LHCN-M2 (cell line): ENCODE data around the gene TRIP11. TPM values are rescaled to one million over a fixed set of nuclear protein-coding genes. Genes with fewer than 3 reads are reported as not detected.
A peak's percentile ranks its signal among the peaks of the same experiment; 100 is the strongest.
"Not testable (repeated sequence)": the region's sequence is repeated elsewhere in the genome, so short reads cannot be mapped to it uniquely, and the experiment has no call there.

Source experiments
- DNase-seq: peaks from one replicate; pipeline ENCODE4 v3.0.0-alpha.2; 2012; ENCODE audit warnings: low read depth
- polyA plus RNA-seq: library from polyadenylated mRNA; unstranded; fragments of >200 nt; gene quantifications from one replicate; pipeline ENCODE4 v1.2.1, GENCODE V29; 2012; ENCODE audit warnings: missing spikeins
- total RNA-seq: library from RNA; depleted of rRNA; stranded (reverse); fragments of >200 nt; gene quantifications from 2 replicates; pipeline ENCODE4 v1.2.3, GENCODE V29; 2014; rRNA removed

TRIP11 gene
- total RNA-seq: 23.0 and 35.2 TPM in 2 replicates
- 6.3 TPM for polyA plus RNA-seq

GRCh38 chr14:92039719-92040430 is at the start of gene TRIP11:
TRIP11 (minus strand) TSS chr14:92040059; CDS start chr14:92039685, 374 bp downstream.
- DNase-seq: peak; percentile 91

- no peak for DNase-seq
Measured at GRCh38 chr14:92088494-92088893, 48.6 kb upstream of the TRIP11 start.

GRCh38 chr14:92074555-92074954 is 34.7 kb upstream of the TRIP11 start:
- DNase-seq: no peak

GRCh38 chr14:92058006-92058917 is 18.4 kb upstream of the TRIP11 start:
- no peak for DNase-seq

- DNase-seq: no peak
Measured at GRCh38 chr14:92049781-92050180, 9.9 kb upstream of the TRIP11 start.

GRCh38 chr14:92049221-92049620 is 9.4 kb upstream of the TRIP11 start:
- DNase-seq: not testable (repeated sequence)

DNA sequence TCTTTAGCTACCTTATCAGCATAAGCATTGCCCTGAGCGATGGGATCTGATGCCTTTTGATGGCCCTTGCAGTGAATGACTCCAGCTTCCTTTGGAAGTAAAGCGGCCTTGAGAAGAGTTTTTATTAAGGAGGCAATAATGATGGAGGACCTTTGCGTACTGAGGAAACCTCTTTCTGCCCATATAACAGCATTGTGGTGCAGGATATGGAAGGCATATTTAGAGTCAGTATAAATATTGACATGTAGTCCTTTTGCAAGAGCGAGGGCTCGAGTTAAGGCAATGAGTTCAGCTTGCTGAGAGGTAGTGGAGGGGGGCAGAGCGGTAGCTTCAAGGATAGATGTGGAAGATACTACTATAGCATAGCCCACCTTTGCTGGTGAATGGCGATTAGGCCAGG is 6.0 kb upstream of the TRIP11 start:
- DNase-seq: peak; percentile 4

- not testable (repeated sequence) for DNase-seq
Measured at GRCh38 chr14:92041766-92042165, 1.9 kb upstream of the TRIP11 start.

GRCh38 chr14:92041203-92041602 is 1.3 kb upstream of the TRIP11 start:
- DNase-seq: no peak

DNA sequence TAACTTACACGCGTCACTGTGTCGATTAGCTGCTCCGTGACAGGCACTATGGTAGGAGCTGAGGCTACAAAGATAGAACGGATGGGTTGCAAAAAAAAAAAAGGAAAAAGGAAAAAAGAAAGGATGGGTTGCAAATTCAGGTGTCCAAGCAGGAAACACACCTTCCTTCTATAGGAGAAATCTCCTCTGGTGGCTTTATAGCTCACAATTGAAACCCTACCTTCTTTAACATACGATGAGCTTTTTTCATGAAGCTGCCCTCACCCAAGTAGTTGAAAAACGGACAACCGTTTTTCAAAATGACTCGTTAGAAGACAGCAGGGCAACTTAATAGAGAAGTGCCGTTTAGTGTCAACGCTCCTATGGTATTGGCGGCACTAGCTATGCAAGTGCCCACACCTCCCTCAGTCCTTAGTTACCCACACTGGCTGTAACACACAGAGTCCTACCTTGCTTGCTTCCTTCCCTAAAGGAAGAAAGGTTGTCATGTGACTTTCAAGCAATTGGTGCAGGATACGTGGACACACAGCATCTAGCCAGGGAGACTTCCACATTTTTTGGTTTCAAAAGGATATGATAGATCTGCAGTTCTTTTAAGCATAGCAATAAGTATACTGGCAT is 682 bp upstream of the TRIP11 start:
- peak; percentile 32 for DNase-seq

GRCh38 chr14:92039063-92039718 is 668 bp downstream of the TRIP11 start:
- DNase-seq: peak; percentile 77

GRCh38 chr14:92037989-92038388 is 1.9 kb downstream of the TRIP11 start:
- no peak for DNase-seq

DNA sequence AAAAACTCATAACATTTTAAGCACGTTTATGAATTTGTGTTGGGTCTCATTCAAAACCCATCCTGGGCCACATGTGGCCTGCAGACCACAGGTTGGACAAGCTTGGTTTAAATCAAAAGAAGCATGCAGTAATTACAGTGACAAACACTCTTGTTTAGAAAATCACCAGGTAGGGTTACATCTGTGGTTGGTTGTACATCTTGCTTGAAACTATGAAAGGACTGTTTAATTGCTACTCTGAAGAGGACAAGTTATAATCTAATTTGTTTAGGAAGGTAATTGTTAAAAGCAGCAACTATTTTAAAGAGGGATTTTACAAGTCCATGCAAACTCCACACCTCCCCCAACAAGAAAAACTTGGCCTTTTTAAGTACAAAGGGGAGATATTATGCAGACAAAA is 4.0 kb downstream of the TRIP11 start:
- no peak for DNase-seq

GRCh38 chr14:92033906-92034687 is 5.8 kb downstream of the TRIP11 start:
- no peak for DNase-seq

- no peak for DNase-seq
Measured at GRCh38 chr14:92033433-92033832, 6.4 kb downstream of the TRIP11 start.

GRCh38 chr14:92026548-92027190 is 13.2 kb downstream of the TRIP11 start:
- no peak for DNase-seq

DNA sequence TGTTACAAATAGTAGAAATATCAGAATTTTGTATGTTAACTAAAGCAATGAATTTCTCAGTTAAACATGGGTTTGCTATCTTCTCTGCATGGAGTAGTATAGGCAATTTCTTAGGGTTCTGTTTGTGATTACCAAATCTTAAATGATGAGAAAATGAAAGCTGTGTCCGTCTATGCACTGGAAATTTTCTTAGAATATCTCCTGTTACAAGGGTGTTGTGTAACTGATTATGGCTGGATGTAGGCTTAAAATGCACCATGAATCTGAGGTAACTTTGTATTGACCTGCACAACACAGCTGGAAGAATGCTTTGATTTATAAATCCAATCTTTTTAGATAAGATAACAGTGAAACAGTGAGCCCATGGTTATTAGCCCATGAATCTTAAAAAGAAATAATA is 17.8 kb downstream of the TRIP11 start:
- no peak for DNase-seq

DNA sequence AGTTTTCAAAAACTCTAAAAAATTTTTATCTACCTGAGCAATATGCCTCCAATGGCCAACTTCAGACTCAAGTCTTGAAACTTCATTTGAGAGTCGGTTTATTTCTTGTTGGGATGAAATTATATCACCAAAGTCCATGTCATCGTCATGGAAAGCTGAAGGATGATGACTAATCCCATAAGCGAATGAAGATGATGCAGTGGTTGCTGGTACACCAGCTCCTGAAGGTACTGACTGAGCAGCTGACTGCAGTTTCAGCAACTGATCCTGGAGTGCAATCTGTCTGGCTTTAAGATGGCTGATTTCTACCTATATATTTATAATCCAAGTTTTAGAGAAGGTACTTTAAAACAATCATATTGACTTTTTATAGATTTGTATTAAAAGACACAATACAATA is 18.3 kb downstream of the TRIP11 start:
- DNase-seq: no peak

DNA sequence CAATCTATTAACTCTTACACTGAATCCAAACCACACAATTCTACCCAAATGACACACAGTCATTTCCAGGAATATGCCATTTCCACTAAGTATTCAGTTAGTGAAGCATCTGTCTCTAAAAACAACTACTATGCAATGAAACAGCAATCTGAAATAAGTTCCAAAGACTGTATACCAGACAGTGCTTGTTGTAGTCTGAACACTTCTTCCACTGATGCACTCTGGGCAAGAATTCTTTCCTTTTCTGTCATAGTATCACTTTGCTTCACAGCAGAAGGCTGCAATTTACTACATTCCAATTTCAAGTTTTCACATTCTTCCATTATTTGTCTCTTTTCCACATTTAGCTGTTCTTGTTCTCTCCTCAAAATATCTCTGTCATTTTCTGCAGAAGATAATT is 25.8 kb downstream of the TRIP11 start:
- no peak for DNase-seq

GRCh38 chr14:92012121-92012748 is 27.6 kb downstream of the TRIP11 start:
- no peak for DNase-seq
